NCI-H345 (cell line): ENCODE data around the gene AHCYL2.

Experiments
- DNase-seq: peaks from one replicate; lab custom pipeline; 2025; lab: John Stamatoyannopoulos, UW

AHCYL2 gene

GRCh38 chr7:129224251-129225205 lies at the start of gene AHCYL2:
Gene AHCYL2, plus strand, starts transcription at chr7:129225030.
- DNase-seq: peak; percentile 97

GRCh38 chr7:129176916-129177710 lies 47.7 kb upstream of the AHCYL2 start:
- DNase-seq: no peak

- no peak for DNase-seq
Observed at GRCh38 chr7:129184981-129185670, 39.7 kb upstream of the AHCYL2 start.

- no peak for DNase-seq
Observed at GRCh38 chr7:129186749-129187260, 38.0 kb upstream of the AHCYL2 start.

GRCh38 chr7:129187681-129188371 lies 37.0 kb upstream of the AHCYL2 start:
- DNase-seq: no peak

- DNase-seq: no peak
Observed at GRCh38 chr7:129188372-129188891, 36.4 kb upstream of the AHCYL2 start, which contains the start of gene SMO. Gene SMO, plus strand, starts transcription at chr7:129188633. Its CDS starts 519 bp downstream, at chr7:129189152.

GRCh38 chr7:129188892-129189660 lies 35.8 kb upstream of the AHCYL2 start:
- DNase-seq: no peak

GRCh38 chr7:129189661-129190310 lies 35.0 kb upstream of the AHCYL2 start:
- no peak for DNase-seq

GRCh38 chr7:129191272-129191671 lies 33.6 kb upstream of the AHCYL2 start:
- no peak for DNase-seq

- no peak for DNase-seq
Observed at GRCh38 chr7:129193892-129194291, 30.9 kb upstream of the AHCYL2 start.

GRCh38 chr7:129197771-129198170 lies 27.1 kb upstream of the AHCYL2 start:
- DNase-seq: no peak

GRCh38 chr7:129199406-129199805 lies 25.4 kb upstream of the AHCYL2 start:
- no peak for DNase-seq

GRCh38 chr7:129202058-129202777 lies 22.6 kb upstream of the AHCYL2 start:
- no peak for DNase-seq

GRCh38 chr7:129203050-129203741 lies 21.6 kb upstream of the AHCYL2 start:
- no peak for DNase-seq

- no peak for DNase-seq
Observed at GRCh38 chr7:129205126-129205818, 19.6 kb upstream of the AHCYL2 start.

GRCh38 chr7:129205987-129206785 lies 18.6 kb upstream of the AHCYL2 start:
- DNase-seq: no peak

GRCh38 chr7:129208667-129209066 lies 16.2 kb upstream of the AHCYL2 start:
- no peak for DNase-seq
